Dedifferentiated amniotic fluid mesenchymal stem cell (primary cell): ENCODE measurements around the gene POLR2B.
"Not testable (repeated sequence)": the region's sequence is repeated elsewhere in the genome, so short reads cannot be mapped to it uniquely, and the experiment has no call there.

Experiments
- DNase-seq: peaks from one replicate; pipeline ENCODE4 v3.0.0-alpha.2; 2016; ENCODE audit errors: extremely low spot score

Gene POLR2B

GRCh38 chr4:56986952-56987351 lies 8.3 kb downstream of the POLR2B start:
- no peak for DNase-seq

GRCh38 chr4:56990109-56990905 lies 11.6 kb downstream of the POLR2B start:
- DNase-seq = peak; percentile 36

DNA sequence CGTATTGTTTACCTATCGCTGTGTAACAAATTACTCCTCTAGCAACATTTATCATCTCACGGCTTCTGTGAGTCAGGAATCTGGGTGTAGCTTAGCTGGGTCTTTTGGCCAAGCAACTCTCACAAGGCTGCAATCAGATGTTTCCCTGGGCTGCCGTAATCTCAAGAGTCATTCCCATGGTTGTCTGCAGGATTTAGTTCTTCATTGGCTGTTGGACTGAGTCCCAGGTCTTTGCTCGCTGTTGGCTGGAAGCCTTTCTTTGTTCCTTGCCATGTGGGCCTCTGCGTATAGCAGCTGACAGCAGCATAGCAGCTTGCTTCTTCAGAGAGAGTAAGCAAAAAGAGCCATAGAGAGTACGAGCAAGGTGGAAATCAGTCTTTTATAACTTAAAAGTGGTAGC lies 16.8 kb downstream of the POLR2B start:
- peak; percentile 67 for DNase-seq

DNA sequence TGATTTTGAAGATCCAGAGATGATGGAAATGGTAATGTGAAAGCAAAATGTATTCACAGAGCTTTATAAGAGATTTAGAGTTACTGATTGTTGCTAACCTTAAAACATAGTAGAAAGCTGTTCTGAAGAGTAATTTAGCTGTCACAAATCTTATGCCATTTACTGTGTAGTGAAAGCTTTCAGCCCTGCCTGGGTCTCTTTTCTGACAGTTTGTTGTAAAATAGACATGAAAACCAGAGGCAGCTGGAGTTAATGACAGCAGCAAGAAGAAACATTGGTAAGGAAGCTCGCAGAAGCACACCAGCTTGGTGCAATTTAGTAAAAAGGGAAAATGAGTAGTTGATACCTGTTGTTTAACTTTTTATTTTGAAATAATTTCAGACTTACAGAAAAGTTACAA lies 21.1 kb downstream of the POLR2B start:
- no peak for DNase-seq

DNA sequence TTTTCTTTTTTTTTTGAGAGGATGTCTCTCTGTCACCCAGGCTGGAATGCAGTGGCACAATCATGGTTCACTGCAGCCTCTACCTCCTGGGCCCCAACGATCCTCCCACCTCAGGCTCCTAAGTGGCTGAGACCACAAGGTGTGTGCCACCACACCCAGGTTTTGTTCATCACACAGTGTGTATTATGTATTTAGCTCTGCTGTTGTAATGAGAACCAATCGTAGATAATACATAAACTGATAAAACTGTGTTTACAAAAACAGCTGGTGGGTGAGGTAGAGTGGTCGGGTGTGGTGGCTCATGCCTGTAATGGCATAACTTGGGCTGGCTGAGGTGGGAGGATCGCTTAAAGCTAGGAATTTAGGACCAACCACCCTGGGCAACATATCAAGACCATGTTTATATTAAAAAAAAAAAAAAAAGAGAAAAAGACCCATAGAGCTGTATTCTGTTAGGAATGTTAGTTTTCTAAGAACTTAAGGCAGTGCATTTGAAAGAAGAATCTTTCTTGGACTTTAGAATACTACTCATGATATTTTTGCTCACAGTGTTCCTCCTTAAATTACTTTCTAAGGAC lies 34.9 kb downstream of the POLR2B start:
- DNase-seq = peak; percentile 20

- DNase-seq = no peak
Measured at GRCh38 chr4:57018980-57019379, 40.3 kb downstream of the POLR2B start.

DNA sequence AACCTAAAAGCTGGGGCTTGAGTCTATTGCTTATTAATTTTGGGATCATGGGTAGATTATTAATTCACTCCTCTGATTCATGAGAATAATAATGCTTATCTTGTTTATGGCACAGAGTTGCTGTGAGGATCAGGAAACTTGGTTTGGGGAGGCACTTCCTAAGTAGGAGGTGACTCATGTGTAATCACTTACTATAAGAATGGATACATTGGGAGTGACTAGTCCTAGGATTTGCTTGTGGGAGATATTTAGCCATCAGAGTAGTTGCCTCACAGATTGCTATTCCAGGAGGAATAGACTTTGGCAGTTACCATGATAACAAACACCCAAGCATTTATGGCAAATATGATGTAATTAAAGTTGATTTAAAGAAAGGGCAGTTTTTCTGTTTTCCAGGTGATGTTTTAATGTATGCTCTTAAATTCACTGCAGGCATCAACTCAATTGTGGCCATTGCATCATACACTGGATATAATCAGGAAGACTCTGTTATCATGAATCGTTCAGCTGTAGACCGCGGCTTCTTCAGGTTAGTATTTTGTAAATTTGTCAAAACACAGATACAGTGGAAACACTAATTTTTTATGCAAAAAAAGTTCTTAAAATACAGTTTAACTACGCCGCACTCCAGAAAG lies 41.9 kb downstream of the POLR2B start:
- DNase-seq = peak; percentile 64

DNA sequence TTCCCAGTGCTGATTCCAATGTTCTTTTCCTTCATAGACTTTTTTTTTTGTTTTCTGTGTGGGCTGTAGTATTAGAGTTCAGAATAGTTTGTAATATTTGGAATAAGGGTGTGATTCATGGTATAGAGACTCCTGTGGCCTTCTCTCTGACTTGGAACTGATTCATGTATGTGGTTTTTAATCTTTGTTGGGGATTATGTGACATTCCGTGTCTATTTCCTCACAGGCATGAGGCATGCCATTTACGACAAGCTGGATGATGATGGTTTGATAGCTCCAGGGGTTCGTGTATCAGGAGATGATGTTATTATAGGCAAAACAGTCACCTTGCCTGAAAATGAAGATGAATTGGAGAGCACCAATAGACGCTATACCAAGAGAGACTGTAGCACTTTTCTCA lies 44.4 kb downstream of the POLR2B start:
- peak; percentile 91 for DNase-seq

DNA sequence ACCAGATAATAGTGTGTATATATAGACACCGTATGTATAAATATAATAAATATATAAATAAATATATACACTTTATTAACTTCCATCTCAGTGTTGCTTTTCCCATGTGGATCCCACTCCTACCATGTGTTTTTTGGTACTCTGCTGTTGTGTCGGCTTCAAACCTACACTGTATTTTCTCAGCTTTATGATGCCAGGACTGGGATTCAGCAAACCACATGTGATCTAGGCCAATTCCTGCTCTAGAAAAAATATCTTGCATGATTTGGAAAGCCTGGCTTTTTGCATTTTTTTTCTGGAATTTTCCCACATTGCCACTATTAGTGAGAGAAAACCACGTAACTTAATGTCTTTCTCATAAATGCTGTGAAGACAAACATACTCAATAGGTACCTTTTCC lies 55.8 kb downstream of the POLR2B start:
- no peak for DNase-seq

DNA sequence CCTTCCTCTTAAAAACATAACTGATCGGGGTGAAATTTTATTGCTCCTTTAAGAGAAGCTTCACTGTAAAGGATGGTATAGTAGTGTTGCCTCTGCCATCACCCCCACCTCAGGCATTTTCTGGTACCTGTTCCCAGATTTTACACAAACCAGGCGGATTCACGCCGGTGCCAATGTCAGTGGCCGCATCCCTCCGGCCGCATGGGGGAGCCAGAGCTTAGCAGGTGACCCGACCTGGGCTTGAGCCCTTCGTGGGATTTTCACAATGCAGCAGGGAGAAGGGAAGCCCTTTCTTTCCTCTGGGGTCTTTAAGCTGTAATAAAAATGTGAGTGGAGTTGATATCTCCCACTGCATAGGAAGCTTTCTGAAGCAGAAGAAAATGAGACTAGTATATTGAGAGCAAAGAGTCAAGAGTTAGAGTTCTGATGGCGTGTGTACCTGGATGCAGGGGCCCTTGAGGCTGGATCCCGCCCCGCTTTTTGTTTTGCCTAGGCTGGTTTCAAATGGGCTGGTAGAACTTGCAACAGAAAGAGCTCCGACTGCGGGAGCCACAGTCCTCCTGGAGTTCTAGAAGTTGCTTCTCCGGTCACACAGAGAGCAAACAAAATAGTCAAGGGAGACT lies 59.4 kb downstream of the POLR2B start:
- no peak for DNase-seq

- DNase-seq = no peak
Measured at GRCh38 chr4:57039345-57039744, 60.6 kb downstream of the POLR2B start.

DNA sequence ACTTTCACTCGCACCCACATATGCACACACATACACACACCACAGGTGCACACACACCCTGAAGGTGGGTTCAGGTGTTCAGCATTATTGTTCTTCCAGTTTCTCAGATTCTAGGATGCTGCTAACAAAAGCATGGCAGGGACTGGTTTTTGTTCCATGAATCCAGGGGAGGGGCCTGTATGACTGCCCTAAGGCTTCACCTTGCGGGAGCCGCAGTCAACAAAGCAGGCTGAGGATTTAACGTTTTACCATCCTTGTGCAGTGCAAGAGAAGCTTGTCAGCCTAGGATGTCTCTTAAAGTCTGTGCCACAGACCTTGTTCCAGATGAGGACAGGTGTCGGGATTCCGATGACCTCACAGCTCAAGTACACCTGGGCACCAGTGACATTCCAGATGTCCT lies 61.8 kb downstream of the POLR2B start:
- DNase-seq = no peak

DNA sequence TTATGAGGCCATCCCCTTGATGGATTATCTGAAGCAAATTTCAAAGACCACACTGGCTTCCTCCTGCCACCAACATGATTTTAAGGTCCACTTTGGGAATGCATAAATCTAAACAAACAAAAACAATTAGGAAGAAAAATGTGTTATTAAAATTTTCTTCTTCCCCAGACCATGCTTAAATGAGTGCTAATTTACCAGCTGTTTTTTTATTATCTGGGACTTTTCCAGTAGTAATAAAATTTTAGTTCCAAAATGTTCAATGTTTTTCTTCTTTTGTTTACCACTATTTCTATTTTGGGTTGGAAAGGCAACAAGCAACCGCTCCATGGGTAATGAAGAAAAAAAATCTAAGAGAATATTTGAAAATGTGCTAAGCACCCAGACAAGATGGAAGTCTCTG lies 62.3 kb downstream of the POLR2B start:
- no peak for DNase-seq

- DNase-seq = no peak
Measured at GRCh38 chr4:57042711-57043169, 64.0 kb downstream of the POLR2B start.

- DNase-seq = peak; percentile 70
Measured at GRCh38 chr4:57043347-57044251, 64.9 kb downstream of the POLR2B start.

DNA sequence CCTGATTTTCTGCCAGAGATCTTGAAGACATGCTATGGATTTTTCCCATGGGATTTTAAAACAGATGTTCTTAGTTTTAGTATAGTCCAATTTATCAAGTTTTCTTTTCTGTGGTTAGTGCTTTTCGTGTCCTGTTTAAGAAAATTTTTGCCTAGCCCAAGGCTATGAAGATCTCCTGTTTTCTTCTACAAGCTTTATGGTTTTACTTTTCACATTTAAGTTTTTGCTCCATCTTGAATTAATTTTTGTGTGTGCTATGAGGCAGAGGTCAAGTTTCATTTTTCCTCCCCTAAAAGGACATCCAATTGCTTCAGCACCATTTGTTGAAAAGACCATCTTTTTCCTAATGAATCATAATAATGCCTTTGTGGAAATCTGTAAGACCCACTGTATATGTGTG lies 65.6 kb downstream of the POLR2B start:
- DNase-seq = peak; percentile 85

GRCh38 chr4:57044996-57045395 lies 66.3 kb downstream of the POLR2B start:
- DNase-seq = peak; percentile 74

DNA sequence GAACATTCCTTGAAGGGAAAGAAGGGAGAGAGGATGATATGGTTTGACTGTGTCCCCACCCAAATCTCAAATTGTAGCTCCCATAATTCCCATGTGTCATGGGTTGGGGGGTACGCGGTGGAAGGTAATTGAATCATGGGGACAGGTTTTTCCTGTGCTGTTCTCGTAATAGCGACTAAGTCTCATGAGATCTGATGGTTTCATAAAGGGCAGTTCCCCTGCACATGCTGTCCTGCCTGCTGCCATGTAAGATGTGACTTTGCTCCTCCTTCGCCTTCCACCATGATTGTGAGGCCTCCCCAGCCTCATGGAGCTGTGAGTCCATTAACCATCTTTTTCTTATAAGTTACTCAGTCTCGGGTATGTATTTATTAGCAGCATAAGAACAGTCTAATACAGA lies 68.3 kb downstream of the POLR2B start:
- not testable (repeated sequence) for DNase-seq

DNA sequence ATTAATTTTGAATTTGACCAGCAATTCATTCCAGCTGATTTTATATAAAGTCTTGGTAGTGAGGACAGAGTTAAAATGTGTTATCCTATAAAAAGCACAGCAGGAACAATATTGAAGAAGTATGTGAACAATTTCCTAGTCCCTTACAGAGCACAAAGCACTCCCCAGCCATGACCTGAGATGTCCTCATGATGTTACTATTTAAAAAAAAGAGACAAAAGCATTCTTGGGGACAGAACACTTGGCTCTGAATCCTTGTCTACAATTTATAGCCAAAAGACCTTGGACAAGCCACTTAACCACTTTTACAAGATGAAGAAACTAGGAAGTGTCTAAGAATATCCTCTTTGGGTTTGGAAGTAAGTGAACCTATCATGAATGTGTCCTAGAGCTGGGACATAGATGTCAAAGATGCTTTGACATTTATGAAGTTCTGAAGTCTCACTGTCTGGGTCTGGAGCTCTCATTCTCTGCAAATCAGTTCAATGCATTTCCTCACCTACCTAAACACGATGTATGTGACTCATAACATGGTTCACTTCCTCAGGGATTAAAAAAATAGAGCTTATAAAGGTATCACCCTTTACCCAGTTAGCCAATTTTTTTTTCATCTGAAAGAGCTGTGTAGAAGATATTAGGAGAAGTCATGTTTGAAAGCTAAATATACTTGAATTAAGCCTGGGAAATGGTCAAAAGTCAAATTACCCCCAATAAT lies 70.1 kb downstream of the POLR2B start:
- no peak for DNase-seq

DNA sequence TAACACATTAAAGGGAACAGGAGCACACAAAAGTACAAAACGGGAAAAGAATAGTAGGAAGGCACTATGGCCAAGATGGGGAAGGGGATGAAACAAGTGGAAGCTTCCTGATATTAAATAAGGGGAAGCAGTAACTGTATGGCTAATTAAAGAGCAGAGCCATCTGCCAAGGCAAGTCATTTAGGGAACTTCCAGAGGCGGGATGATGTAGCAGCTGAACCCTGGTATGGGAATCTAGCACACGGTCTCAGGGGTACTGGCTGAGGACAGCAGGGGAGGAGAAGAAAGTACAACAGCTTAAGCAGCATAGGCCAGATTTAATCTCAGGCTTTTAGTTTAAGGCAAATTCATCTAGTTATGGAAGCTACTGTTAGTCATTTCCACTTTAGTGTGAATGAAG lies 72.4 kb downstream of the POLR2B start:
- DNase-seq = no peak

- no peak for DNase-seq
Measured at GRCh38 chr4:57051524-57051923, 72.8 kb downstream of the POLR2B start.
